Measurements from ENCODE around the gene NOTCH1.

NOTCH1 gene

DNA sequence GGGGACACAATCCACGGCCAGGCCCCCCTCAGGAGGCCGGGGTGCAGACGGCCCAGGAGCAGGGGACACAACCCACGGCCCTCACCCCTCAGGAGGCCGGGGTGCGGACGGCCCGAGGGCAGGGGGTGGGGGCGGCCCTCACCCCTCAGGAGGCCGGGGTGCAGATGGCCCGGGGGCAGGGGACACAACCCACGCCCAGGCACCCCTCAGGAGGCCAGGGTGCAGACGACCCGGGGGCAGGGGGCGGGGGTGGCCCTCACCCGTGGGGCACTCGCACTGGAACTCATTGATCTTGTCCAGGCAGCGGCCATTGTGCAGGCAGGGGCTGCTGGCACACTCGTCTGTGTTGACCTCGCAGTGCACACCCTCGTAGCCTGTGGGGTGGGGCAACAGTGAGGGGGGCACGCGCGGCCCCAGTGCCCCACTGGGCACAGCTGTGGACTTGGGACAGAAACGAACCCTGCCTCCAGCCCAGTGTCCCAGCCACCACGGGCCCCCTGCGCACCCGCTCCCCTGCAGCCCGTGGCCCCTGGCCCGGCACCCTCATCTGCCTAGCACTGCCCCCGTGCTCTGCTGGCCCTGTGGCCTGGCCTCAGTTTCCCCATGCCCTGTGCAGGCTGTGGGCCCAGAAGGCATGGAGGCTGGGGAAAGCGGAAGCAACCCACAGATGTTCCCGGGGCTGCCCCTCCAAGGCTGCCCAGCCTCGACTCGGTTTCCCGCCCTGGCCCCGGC is 28.7 kb downstream of the NOTCH1 start:
- H3K4me3 ChIP-seq (ENCODE audit: low read length): no peak overlapping the region
- no peak overlapping the region for H3K27ac ChIP-seq (ENCODE audit: low read depth, low read length)
- peaks cover 68% of the 10 kb centered on the region for H3K36me3 ChIP-seq (ENCODE audit: insufficient read depth, low read length)
- H3K9me3 ChIP-seq (ENCODE audit: insufficient read depth, low read depth, low read length): no peaks in the 10 kb centered on the region
- no peaks in the 10 kb centered on the region for H3K27me3 ChIP-seq (ENCODE audit: insufficient read depth, low read length)
- no peak overlapping the region for H3K9ac ChIP-seq (ENCODE audit: low read depth, low read length)
- 93% methylated on average over 37 of the region's 37 CpGs for WGBS
- H3K4me1 ChIP-seq (ENCODE audit: insufficient read depth, low read length): no peaks in the 10 kb centered on the region

DNA sequence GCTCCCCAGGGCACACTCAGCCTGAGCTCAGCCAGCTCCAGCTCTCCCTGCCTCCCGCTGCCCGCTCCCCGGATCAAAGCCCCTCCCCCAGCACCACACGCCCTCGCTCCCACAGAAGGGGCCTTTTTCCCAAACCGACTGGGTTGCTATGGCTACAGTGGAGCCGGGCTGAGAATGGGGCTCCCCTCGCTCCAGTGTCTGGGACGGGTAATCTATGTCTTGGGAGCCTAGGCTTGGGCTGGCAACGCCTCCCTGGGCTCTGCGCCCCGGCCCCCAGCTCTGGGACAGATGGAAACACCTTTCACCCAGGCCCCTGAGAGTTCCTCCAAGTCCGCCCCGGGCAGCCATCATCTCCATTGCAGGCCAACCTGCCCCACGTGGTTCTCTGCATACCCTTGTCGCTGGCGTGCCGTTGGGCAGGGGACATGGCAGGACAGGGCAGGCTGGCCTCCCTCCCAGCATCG is 29.6 kb downstream of the NOTCH1 start:
- no peak overlapping the region for H3K27ac ChIP-seq (ENCODE audit: low read depth, low read length)
- no peaks in the 10 kb centered on the region for H3K27me3 ChIP-seq (ENCODE audit: insufficient read depth, low read length)
- 90% methylated on average over 19 of the region's 19 CpGs for WGBS
- H3K9ac ChIP-seq (ENCODE audit: low read depth, low read length): no peak overlapping the region
- H3K4me1 ChIP-seq (ENCODE audit: insufficient read depth, low read length): no peaks in the 10 kb centered on the region
- no peak overlapping the region for H3K4me3 ChIP-seq (ENCODE audit: low read length)
- no peaks in the 10 kb centered on the region for H3K9me3 ChIP-seq (ENCODE audit: insufficient read depth, low read depth, low read length)
- peaks cover 77% of the 10 kb centered on the region for H3K36me3 ChIP-seq (ENCODE audit: insufficient read depth, low read length)

- no peak overlapping the region for H3K4me3 ChIP-seq (ENCODE audit: low read length)
- H3K9me3 ChIP-seq (ENCODE audit: insufficient read depth, low read depth, low read length): no peaks in the 10 kb centered on the region
- H3K27ac ChIP-seq (ENCODE audit: low read depth, low read length): no peak overlapping the region
- 96% methylated on average over 28 of the region's 28 CpGs for WGBS
- peaks cover 87% of the 10 kb centered on the region for H3K36me3 ChIP-seq (ENCODE audit: insufficient read depth, low read length)
- no peaks in the 10 kb centered on the region for H3K27me3 ChIP-seq (ENCODE audit: insufficient read depth, low read length)
- no peaks in the 10 kb centered on the region for H3K4me1 ChIP-seq (ENCODE audit: insufficient read depth, low read length)
- no peak overlapping the region for H3K9ac ChIP-seq (ENCODE audit: low read depth, low read length)
Measured at GRCh38 chr9:136515276-136515675, 30.6 kb downstream of the NOTCH1 start.

GRCh38 chr9:136514022-136514714 is 31.7 kb downstream of the NOTCH1 start:
- no peak overlapping the region for H3K27ac ChIP-seq (ENCODE audit: low read depth, low read length)
- H3K4me3 ChIP-seq (ENCODE audit: low read length): no peak overlapping the region
- H3K27me3 ChIP-seq (ENCODE audit: insufficient read depth, low read length): no peaks in the 10 kb centered on the region
- H3K9ac ChIP-seq (ENCODE audit: low read depth, low read length): no peak overlapping the region
- H3K4me1 ChIP-seq (ENCODE audit: insufficient read depth, low read length): no peaks in the 10 kb centered on the region
- 94% methylated on average over 29 of the region's 29 CpGs for WGBS
- peaks cover 92% of the 10 kb centered on the region for H3K36me3 ChIP-seq (ENCODE audit: insufficient read depth, low read length)
- no peaks in the 10 kb centered on the region for H3K9me3 ChIP-seq (ENCODE audit: insufficient read depth, low read depth, low read length)

- H3K4me3 ChIP-seq (ENCODE audit: low read length): no peak overlapping the region
- H3K27ac ChIP-seq (ENCODE audit: low read depth, low read length): no peak overlapping the region
- WGBS: 96% methylated on average over 16 of the region's 16 CpGs
- H3K9ac ChIP-seq (ENCODE audit: low read depth, low read length): no peak overlapping the region
- no peaks in the 10 kb centered on the region for H3K9me3 ChIP-seq (ENCODE audit: insufficient read depth, low read depth, low read length)
- peaks cover 93% of the 10 kb centered on the region for H3K36me3 ChIP-seq (ENCODE audit: insufficient read depth, low read length)
- no peaks in the 10 kb centered on the region for H3K4me1 ChIP-seq (ENCODE audit: insufficient read depth, low read length)
- H3K27me3 ChIP-seq (ENCODE audit: insufficient read depth, low read length): no peaks in the 10 kb centered on the region
Measured at GRCh38 chr9:136513191-136513590, 32.7 kb downstream of the NOTCH1 start.

DNA sequence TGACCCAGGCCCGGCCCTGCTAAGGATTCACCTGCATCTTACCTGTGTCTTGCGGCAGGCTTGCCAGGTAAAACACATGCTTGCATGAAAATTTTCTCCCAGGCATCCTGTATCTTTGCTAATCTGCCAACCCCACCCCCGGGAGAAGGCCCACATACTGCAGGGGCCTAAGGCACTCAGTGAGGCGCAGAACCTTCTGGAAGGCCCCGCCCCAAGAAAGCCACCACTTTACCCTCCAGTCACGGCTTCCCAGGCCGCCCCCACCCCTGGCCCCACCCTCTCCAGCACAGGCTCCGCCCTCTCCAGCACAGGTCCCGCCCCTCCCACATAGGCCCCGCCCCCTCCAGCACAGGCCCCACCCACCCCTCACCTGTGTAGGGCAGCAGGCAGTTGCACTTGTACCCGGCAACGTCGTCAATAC is 33.2 kb downstream of the NOTCH1 start:
- Histone ChIP-seq H3K36me3 (ENCODE audit: insufficient read depth, low read length) (peaks cover 93% of the 10 kb centered on the region), H3K4me1 (ENCODE audit: insufficient read depth, low read length) (no peaks in the 10 kb centered on the region), H3K4me3 (ENCODE audit: low read length) (no peak overlapping the region), H3K27ac (ENCODE audit: low read depth, low read length) (no peak overlapping the region), H3K9me3 (ENCODE audit: insufficient read depth, low read depth, low read length) (no peaks in the 10 kb centered on the region), H3K27me3 (ENCODE audit: insufficient read depth, low read length) (no peaks in the 10 kb centered on the region), H3K9ac (ENCODE audit: low read depth, low read length) (no peak overlapping the region)
- WGBS: 93% methylated on average over 9 of the region's 13 CpGs

GRCh38 chr9:136511670-136512592 is 33.9 kb downstream of the NOTCH1 start:
- no peaks in the 10 kb centered on the region for H3K9me3 ChIP-seq (ENCODE audit: insufficient read depth, low read depth, low read length)
- no peak overlapping the region for H3K4me3 ChIP-seq (ENCODE audit: low read length)
- H3K9ac ChIP-seq (ENCODE audit: low read depth, low read length): no peak overlapping the region
- no peak overlapping the region for H3K27ac ChIP-seq (ENCODE audit: low read depth, low read length)
- 95% methylated on average over 46 of the region's 46 CpGs for WGBS
- H3K27me3 ChIP-seq (ENCODE audit: insufficient read depth, low read length): no peaks in the 10 kb centered on the region
- H3K36me3 ChIP-seq (ENCODE audit: insufficient read depth, low read length): peaks cover 94% of the 10 kb centered on the region
- no peaks in the 10 kb centered on the region for H3K4me1 ChIP-seq (ENCODE audit: insufficient read depth, low read length)

GRCh38 chr9:136511144-136511669 is 34.6 kb downstream of the NOTCH1 start:
- H3K4me1 ChIP-seq (ENCODE audit: insufficient read depth, low read length): no peaks in the 10 kb centered on the region
- H3K36me3 ChIP-seq (ENCODE audit: insufficient read depth, low read length): peaks cover 96% of the 10 kb centered on the region
- H3K4me3 ChIP-seq (ENCODE audit: low read length): no peak overlapping the region
- H3K27ac ChIP-seq (ENCODE audit: low read depth, low read length): no peak overlapping the region
- no peaks in the 10 kb centered on the region for H3K27me3 ChIP-seq (ENCODE audit: insufficient read depth, low read length)
- WGBS: 97% methylated on average over 28 of the region's 28 CpGs
- H3K9ac ChIP-seq (ENCODE audit: low read depth, low read length): no peak overlapping the region
- H3K9me3 ChIP-seq (ENCODE audit: insufficient read depth, low read depth, low read length): no peaks in the 10 kb centered on the region

DNA sequence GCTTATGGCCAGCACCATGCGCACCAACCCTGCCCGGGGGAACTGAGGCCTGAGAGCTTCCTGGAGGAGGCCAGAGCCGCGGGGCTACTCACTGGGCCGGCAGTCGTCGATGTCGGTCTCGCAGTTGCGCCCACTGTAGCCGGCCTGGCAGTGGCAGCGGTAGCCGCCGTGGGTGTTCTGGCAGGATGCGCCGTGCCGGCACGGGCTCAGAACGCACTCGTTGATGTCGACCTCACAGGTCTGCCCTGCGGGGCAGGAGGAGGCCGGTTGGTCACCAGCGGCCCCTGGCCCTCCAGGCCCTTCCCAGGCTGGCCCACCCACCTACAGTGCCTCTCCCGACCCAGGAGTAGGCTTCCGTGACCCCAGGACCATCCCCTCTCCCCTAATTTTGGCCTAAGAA is 35.3 kb downstream of the NOTCH1 start:
- WGBS: 93% methylated on average over 26 of the region's 26 CpGs
- no peaks in the 10 kb centered on the region for H3K27me3 ChIP-seq (ENCODE audit: insufficient read depth, low read length)
- H3K27ac ChIP-seq (ENCODE audit: low read depth, low read length): no peak overlapping the region
- no peak overlapping the region for H3K9ac ChIP-seq (ENCODE audit: low read depth, low read length)
- no peak overlapping the region for H3K4me3 ChIP-seq (ENCODE audit: low read length)
- H3K9me3 ChIP-seq (ENCODE audit: insufficient read depth, low read depth, low read length): no peaks in the 10 kb centered on the region
- H3K4me1 ChIP-seq (ENCODE audit: insufficient read depth, low read length): no peaks in the 10 kb centered on the region
- H3K36me3 ChIP-seq (ENCODE audit: insufficient read depth, low read length): peaks cover 96% of the 10 kb centered on the region

DNA sequence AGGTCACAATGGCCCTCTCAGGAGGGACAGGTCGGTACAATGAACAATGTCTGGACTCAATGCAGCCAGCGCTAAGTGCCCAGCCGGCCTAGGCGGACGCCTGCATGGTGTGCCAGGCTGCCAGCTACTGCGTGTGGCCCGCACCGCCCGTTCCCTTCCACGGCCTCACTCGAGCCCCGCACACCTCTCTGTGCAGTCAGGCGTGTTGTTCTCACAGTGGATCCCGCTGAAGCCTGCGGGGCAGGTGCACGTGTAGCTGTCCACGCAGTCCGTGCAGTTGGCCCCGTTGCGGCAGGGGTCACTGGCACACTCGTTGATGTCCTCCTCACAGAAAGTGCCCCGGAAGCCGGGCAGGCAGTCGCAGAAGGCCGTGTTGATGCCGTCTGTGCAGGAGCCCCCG is 36.3 kb downstream of the NOTCH1 start:
- Histone ChIP-seq H3K9me3 (ENCODE audit: insufficient read depth, low read depth, low read length) (no peaks in the 10 kb centered on the region), H3K36me3 (ENCODE audit: insufficient read depth, low read length) (peaks cover 96% of the 10 kb centered on the region), H3K4me3 (ENCODE audit: low read length) (no peak overlapping the region), H3K27ac (ENCODE audit: low read depth, low read length) (no peak overlapping the region), H3K27me3 (ENCODE audit: insufficient read depth, low read length) (no peaks in the 10 kb centered on the region), H3K9ac (ENCODE audit: low read depth, low read length) (no peak overlapping the region), H3K4me1 (ENCODE audit: insufficient read depth, low read length) (no peaks in the 10 kb centered on the region)
- 95% methylated on average over 27 of the region's 27 CpGs for WGBS
